Fibroblast of mammary gland (primary cell): ENCODE results near the gene MAN1B1.

ENCODE experiments used
- DNase-seq: peaks from one replicate; pipeline ENCODE4 v3.0.0-alpha.2; 2010; ENCODE audit warnings: low read depth
- H3K4me3 ChIP-seq: 2 replicates; pipeline ENCODE4 v1.5.1; 2011; ENCODE audit warnings: low read depth, mild to moderate bottlenecking, low read length, moderate library complexity; ENCODE audit not compliant: control insufficient read depth
- TF ChIP-seq, protein P1 (sequence below): conservative IDR thresholded peaks from 2 replicates; pipeline ENCODE4 v1.5.1; 2011; ENCODE audit warnings: low read depth, low read length, inconsistent platforms; ENCODE audit not compliant: control insufficient read depth, insufficient read depth

MAN1B1 gene

DNA sequence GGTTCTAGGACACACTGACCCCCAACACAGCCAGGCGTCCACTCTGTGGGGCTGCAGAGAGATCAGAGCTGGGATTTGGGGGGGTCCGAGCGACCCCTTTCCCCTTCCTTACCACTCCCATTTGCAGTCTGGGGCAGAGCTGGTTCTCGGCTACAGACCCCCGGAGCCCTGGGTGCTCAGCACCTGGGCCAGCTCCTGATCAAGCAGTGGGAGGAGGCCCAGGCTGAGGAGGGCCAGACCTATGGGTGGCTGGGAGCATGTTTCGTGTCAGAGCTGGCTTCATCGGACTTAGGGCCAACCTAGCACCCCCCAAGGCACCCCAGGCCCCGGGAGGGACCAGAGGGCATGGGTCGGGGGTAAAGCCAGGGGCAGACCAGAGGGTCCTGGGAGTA is 59.7 kb downstream of the MAN1B1 start:
- no peak overlapping the region for H3K4me3 ChIP-seq
- no peak for DNase-seq
- TF ChIP-seq, protein P1, sequence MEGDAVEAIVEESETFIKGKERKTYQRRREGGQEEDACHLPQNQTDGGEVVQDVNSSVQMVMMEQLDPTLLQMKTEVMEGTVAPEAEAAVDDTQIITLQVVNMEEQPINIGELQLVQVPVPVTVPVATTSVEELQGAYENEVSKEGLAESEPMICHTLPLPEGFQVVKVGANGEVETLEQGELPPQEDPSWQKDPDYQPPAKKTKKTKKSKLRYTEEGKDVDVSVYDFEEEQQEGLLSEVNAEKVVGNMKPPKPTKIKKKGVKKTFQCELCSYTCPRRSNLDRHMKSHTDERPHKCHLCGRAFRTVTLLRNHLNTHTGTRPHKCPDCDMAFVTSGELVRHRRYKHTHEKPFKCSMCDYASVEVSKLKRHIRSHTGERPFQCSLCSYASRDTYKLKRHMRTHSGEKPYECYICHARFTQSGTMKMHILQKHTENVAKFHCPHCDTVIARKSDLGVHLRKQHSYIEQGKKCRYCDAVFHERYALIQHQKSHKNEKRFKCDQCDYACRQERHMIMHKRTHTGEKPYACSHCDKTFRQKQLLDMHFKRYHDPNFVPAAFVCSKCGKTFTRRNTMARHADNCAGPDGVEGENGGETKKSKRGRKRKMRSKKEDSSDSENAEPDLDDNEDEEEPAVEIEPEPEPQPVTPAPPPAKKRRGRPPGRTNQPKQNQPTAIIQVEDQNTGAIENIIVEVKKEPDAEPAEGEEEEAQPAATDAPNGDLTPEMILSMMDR: no peak

GRCh38 chr9:137147091-137147792 is 60.5 kb downstream of the MAN1B1 start:
- TF ChIP-seq, protein P1: no peak
- no peak for DNase-seq
- H3K4me3 ChIP-seq: no peak overlapping the region

- no peak for DNase-seq
- no peak overlapping the region for H3K4me3 ChIP-seq
- TF ChIP-seq, protein P1: no peak
Observed at GRCh38 chr9:137147793-137148160, 61.0 kb downstream of the MAN1B1 start.

GRCh38 chr9:137148242-137148641 is 61.5 kb downstream of the MAN1B1 start:
- no peak overlapping the region for H3K4me3 ChIP-seq
- no peak for DNase-seq
- TF ChIP-seq, protein P1: no peak

- H3K4me3 ChIP-seq: no peak overlapping the region
- no peak for DNase-seq
- TF ChIP-seq, protein P1: no peak
Observed at GRCh38 chr9:137148661-137149060, 61.9 kb downstream of the MAN1B1 start.

GRCh38 chr9:137149363-137149762 is 62.6 kb downstream of the MAN1B1 start:
- no peak for DNase-seq
- no peak overlapping the region for H3K4me3 ChIP-seq
- TF ChIP-seq, protein P1: no peak
